SU-DHL-6 (cell line): ENCODE data around the gene TSPAN6.

Experiments used
- EZH2phosphoT487 ChIP-seq: fragments of 200-600 bp; sonication (generic), shearing (Covaris generic); conservative IDR thresholded peaks from 2 replicates; pipeline ENCODE4 v1.6.1; 2018; ENCODE audit warnings: mild to moderate bottlenecking, antibody characterized with exemption, low read length, moderate library complexity, mixed read lengths
- TF ChIP-seq, protein P1 (sequence below): fragments of 200-600 bp; sonication (generic); IDR thresholded peaks from one replicate; pipeline ENCODE4 v1.5.1; 2017; ENCODE audit warnings: antibody characterized with exemption, mild to moderate bottlenecking, low read length, moderate library complexity; ENCODE audit not compliant: insufficient read depth, poor library complexity, severe bottlenecking

DNA sequence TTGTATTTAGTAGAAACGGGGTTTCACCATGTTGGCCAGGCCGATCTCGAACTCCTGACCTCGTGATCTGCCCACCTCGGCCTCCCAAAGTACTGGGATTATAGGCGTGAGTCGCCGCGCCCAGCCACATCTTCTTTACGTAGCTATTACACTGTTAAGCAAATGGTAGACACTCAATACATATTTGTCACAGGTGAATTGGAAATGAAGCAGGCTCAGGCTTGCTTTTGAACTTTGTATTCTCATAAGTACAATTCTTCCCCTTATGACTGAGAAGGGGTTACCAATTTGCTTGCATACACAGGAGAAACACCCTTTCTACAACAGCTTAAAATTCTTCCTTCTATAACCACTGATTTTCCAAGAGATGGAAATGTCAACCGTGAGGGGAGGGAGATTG lies 6.6 kb upstream of the TSPAN6 start:
- no peak for TF ChIP-seq EZH2phosphoT487
- TF ChIP-seq, protein P1, sequence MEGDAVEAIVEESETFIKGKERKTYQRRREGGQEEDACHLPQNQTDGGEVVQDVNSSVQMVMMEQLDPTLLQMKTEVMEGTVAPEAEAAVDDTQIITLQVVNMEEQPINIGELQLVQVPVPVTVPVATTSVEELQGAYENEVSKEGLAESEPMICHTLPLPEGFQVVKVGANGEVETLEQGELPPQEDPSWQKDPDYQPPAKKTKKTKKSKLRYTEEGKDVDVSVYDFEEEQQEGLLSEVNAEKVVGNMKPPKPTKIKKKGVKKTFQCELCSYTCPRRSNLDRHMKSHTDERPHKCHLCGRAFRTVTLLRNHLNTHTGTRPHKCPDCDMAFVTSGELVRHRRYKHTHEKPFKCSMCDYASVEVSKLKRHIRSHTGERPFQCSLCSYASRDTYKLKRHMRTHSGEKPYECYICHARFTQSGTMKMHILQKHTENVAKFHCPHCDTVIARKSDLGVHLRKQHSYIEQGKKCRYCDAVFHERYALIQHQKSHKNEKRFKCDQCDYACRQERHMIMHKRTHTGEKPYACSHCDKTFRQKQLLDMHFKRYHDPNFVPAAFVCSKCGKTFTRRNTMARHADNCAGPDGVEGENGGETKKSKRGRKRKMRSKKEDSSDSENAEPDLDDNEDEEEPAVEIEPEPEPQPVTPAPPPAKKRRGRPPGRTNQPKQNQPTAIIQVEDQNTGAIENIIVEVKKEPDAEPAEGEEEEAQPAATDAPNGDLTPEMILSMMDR, result no peak
